Neural cell (in vitro differentiated cells): ENCODE data around the gene ENPP1.

Experiments used
- CTCF ChIP-seq: fragments of 450-650 bp; IDR thresholded peaks from 2 replicates; pipeline ENCODE4 v1.5.1; 2014; ENCODE audit warnings: antibody characterized with exemption, mild to moderate bottlenecking, moderate library complexity; ENCODE audit not compliant: poor library complexity, severe bottlenecking
- EP300 ChIP-seq: fragments of 450-650 bp; conservative IDR thresholded peaks from 2 replicates; pipeline ENCODE4 v1.6.1; 2014; ENCODE audit warnings: antibody characterized with exemption, mild to moderate bottlenecking, moderate library complexity; ENCODE audit not compliant: poor library complexity, severe bottlenecking
- EZH2 ChIP-seq: fragments of 200-600, 300-800 bp; shearing (Covaris generic), sonication (generic); IDR thresholded peaks from 2 replicates; pipeline ENCODE4 v1.6.1; 2014; ENCODE audit warnings: antibody characterized with exemption, low read length, borderline replicate concordance, mild to moderate bottlenecking; ENCODE audit not compliant: insufficient read depth, poor library complexity, severe bottlenecking
- MXI1 ChIP-seq: fragments of 450-650 bp; conservative IDR thresholded peaks from 2 replicates; pipeline ENCODE4 v1.6.1; 2014; ENCODE audit warnings: antibody characterized with exemption, mild to moderate bottlenecking; ENCODE audit not compliant: poor library complexity, severe bottlenecking
- POLR2AphosphoS5 ChIP-seq: IDR thresholded peaks from 2 replicates; pipeline ENCODE4 v1.6.1; 2012
- RAD21 ChIP-seq: fragments of 450-650 bp; conservative IDR thresholded peaks from 2 replicates; pipeline ENCODE4 v1.6.1; 2014; ENCODE audit warnings: antibody characterized with exemption, mild to moderate bottlenecking, moderate library complexity
- REST ChIP-seq: IDR thresholded peaks from 2 replicates; pipeline ENCODE4 v1.6.1; 2012; ENCODE audit warnings: borderline replicate concordance
- SMC3 ChIP-seq: fragments of 450-650 bp; conservative IDR thresholded peaks from 2 replicates; pipeline ENCODE4 v1.6.1; 2014; ENCODE audit warnings: antibody characterized with exemption, mild to moderate bottlenecking, moderate library complexity; ENCODE audit not compliant: poor library complexity
- TAF1 ChIP-seq: IDR thresholded peaks from 2 replicates; pipeline ENCODE4 v1.6.1; 2012; ENCODE audit warnings: low read depth

DNA sequence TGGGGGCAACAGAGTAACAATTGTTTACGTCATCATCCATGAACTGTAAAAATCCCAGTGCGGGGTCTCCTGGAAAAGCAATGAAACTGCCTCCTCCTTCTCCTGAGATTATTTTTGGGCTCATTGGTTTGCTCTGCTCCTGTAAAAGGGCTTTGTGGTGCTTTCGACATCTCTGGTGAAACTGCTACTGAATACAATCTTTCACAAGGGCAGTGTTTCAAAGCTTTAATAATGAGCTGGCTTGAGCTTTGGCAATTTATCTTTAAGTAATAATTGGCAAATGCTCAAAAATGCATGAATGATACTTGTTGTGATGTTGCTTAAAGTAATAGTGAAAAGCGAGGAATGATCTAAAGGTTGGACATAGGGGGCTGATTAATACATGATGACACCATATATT is 43.5 kb upstream of the ENPP1 start:
- TF ChIP-seq RAD21 (no peak), POLR2AphosphoS5 (no peak), EZH2 (no peak), CTCF (no peak), EP300 (no peak), TAF1 (no peak), REST (no peak), MXI1 (no peak), SMC3 (no peak)
